GM21381 (cell line): ENCODE results near the gene GNAT1.

Source experiments
- ATAC-seq: cut with Tn5 transposase; IDR thresholded peaks from one replicate; pipeline ENCODE4 v1.9.1; 2021; ENCODE audit warnings: mild to moderate bottlenecking, moderate library complexity; ENCODE audit not compliant: unreplicated experiment

GNAT1 gene

DNA sequence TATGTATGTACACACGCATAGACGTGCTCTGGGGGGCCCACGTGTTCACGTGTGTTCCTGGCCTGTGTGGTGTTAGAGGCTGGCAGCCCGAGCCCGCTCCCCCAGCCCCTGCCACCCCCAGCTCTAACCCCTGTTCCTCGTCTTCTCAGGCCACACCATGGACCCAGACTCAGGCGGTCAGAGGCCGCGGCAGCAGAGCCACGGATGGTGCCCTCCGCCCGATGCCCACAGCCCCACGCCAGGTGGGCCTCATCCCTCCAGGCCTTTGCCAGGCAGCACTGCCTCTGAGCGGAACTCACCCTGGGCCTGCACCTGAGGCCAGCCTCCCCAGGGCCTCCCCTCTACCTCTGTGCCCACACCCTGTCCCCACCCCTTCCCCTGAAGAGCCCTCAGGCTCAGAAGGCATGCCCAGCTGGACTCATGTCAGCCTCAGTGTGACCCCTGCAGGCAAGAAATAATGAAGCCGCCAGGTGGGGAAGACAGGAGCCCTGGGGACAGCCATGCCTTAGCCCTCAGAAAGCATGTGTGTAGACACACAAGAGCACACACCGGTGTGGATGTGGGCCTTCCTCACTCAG is 16.4 kb upstream of the GNAT1 start:
- no peak for ATAC-seq

DNA sequence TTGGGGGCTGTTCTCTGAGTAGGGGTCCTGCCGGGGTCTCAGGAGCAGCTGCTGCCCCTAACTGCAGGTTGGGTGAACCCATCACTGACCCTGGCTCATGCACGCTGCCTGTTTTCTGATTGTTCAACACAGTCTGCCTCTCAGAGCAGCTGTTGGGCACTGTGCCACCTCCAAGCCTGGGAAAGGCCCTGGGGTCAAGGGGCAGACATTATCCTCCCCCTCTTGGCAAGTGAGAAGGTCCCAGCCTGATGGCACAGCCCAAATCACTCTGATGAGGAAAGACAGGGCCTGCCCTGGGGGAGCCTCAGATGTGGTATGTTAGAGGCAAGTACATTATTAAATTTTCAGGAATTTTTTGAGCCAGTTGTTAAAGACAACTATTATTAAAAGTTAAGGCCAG is 14.1 kb upstream of the GNAT1 start:
- ATAC-seq, result no peak

DNA sequence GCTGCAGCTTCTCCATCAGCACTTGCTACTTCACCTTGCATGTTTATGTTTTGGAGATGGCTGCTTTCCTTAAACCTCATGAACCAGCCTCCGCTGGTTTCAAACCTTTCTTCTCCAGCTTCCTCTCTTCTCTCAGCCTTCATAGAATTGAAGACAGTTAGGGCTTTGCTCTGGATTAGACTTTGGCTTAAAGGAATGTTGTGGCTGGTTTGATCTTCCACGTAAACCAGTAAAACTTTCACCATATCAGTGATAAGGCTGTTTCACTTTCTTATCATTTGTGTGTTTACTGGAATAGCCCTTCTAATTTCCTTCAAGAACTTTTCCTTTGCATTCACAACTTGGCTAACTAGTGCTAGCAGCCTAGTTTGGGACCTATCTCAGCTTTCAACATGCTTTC is 11.7 kb upstream of the GNAT1 start:
- no peak for ATAC-seq

DNA sequence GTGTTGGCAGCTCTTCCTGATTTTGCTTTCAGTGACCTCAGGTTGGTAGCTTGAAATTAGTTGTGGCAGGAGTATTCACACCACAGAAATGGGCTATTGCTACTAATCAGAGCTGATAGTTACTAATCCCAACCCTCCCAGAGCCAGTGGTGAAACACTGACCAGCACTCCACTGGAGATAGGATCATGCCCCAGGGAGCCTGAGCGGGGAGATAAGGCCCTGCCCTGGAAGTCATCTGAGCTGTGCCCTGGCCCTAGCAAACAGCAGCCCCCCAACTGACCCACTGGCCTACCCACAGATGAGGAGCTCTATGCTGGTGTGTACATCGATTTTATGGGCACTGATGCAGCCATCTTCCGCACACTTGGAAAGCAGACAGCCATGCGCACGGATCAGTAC is 9.4 kb upstream of the GNAT1 start:
- no peak for ATAC-seq

DNA sequence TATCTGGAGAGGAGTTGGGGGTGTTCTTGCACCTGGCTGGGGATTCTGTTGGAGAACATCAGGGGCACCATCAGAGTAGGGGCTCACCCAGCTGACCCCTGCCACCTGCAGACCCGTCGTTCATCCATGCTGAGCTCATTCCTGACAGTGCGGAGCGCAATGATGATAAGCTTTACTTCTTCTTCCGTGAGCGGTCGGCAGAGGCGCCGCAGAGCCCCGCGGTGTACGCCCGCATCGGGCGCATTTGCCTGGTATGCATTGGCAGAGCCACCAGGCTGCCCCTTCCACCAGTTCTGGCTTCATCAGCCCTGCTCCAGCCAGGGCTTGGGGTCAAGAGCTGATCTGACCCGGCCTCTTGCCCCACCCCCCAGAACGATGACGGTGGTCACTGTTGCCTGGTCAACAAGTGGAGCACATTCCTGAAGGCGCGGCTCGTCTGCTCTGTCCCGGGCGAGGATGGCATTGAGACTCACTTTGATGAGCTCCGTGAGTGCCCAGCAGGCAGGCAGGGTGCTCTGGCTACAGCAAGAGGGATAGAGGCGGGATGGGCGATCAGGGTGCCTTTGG is 8.8 kb upstream of the GNAT1 start:
- no peak for ATAC-seq

DNA sequence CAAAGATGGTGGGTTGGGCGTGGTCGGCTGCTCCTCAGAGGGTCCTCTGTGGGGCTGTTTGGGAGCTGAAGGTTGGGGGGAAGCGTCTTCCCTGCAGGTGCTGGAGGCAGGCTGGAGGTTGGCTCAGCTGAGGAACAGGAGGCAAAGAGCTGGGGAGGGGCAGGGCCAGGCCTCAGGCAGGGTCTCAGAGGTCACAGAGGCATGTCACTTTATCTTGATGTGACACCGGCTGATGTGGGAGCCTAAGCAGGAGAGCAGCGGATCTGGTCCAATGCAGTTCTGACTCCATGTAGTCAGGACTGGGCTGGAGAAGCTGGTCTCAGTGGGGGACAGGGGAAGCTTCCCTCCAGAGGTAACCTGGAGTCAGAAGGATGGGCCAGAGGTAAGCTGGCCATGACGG is 7.7 kb upstream of the GNAT1 start:
- no peak for ATAC-seq

DNA sequence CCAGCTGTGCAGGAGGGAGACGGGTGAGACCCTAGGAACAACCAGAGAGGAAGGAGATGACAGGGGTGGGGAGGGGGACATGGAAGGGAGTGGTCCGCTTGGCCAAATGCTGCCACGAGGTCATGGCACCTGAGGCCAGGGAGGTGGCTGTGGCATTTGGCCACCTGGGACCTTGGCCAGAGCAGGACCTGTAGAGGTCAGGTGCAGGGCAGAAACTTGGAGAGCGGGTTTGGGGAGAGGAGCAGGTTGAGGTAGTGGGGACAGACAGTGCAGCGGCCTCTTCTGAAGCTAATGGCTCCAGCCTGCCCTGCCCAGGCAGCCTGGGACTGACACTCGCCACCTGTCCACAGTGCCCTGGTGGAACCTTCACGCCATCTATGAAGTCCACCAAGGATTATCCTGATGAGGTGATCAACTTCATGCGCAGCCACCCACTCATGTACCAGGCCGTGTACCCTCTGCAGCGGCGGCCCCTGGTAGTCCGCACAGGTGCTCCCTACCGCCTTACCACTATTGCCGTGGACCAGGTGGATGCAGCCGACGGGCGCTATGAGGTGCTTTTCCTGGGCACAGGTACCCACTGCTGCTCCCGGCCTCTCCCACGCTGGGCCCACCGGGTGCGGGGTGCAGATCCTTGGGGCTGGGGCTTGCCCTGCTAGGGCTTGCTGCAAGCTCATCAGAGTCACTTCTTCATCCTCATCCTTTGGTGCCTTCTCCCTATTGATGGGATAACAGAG is 7.0 kb upstream of the GNAT1 start:
- no peak for ATAC-seq

DNA sequence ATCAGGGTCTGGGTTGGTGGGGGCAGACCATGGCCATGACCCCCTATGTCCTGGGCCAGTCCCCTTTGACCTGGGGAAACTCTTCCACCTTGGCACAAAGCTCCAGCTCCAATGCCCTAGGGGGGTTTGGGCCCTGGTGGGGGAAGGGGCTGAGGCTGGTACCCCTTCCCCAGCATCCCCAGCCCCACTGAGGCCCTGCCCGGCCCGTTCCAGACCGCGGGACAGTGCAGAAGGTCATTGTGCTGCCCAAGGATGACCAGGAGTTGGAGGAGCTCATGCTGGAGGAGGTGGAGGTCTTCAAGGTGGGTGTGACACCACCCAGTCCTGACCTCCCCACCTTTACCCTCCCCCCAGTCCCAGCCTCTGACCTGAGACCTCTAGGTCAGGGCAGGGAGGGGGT is 6.2 kb upstream of the GNAT1 start:
- ATAC-seq, result no peak

DNA sequence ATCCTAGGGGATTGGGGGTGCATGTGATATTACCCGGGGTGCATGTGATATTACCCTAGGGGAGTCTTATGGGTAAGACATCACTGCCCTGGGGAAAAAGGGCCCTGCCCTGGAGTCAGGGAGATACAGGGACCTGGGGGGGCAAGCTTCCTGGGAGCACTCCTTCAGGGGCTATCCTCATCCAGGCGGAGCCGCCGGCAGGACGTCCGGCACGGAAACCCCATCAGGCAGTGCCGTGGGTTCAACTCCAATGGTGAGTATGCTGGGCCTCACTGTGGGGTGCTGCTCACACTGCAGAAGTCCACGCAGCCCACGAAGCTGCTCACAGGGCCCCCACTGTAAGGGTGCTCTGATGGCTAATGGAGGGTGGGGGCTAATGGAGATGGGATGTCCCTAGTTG is 5.3 kb upstream of the GNAT1 start:
- no peak for ATAC-seq

DNA sequence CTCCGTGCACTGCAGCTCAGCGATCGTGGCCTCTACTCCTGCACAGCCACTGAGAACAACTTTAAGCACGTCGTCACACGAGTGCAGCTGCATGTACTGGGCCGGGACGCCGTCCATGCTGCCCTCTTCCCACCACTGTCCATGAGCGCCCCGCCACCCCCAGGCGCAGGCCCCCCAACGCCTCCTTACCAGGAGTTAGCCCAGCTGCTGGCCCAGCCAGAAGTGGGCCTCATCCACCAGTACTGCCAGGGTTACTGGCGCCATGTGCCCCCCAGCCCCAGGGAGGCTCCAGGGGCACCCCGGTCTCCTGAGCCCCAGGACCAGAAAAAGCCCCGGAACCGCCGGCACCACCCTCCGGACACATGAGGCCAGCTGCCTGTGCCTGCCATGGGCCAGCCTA is 3.7 kb upstream of the GNAT1 start:
- ATAC-seq, result no peak

DNA sequence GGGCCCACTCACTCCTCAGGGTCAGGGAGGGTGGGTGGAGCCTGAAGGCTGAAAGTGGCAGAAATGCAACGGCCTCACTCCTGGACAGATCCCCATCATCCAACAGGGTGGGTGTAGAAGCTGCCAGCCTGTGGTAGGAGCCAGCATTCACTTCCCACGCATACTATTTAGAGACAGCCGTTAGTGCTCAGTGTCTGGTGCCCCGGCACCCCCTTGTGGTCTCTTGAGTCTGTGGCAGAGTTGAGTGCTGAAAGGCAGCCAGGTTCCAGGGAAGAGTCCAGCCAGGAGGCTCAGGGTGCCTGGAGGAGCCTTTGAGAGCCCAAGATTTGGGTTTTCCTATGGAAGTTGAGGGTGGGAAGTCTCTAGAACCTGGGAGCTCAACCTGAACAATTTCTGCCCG is 2.1 kb upstream of the GNAT1 start:
- ATAC-seq, result no peak

DNA sequence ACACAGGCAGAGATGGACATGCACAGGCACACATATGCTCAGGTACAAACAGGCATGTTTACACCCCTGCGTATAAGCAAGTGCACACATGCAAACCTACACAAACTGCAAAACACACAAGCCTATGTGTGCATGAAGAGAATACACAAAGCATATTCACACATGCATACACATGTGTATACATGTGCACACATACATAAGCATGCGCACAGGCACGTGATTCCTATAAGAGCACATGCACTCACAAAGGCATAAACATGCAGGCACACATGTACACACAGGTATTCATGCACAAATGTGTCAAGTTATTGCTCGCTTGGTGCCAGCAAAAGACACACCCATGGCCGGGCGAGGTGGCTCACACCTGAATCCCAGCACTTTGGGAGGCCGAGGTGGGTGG is 1.4 kb upstream of the GNAT1 start:
- ATAC-seq, result no peak

DNA sequence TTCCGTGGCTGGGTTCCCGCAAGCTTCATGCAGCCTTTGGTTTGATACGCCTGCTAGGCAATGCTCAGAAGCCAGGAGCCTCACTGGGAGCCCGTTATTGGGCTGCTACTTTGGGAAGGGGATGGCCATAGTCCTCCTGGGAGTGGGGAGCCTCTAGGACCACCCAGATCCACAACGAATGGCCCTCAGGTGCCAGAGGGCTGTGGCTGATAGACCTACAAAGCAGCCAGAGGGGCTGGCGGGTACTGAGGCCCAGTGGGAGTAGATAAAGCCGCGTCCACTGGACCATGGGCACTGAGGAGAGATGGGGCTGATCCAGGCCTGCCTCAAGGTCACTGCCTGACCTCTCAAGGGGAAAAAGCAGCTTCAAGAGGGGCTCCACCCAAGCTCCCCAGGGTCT is 714 bp downstream of the GNAT1 start:
- ATAC-seq, result no peak

DNA sequence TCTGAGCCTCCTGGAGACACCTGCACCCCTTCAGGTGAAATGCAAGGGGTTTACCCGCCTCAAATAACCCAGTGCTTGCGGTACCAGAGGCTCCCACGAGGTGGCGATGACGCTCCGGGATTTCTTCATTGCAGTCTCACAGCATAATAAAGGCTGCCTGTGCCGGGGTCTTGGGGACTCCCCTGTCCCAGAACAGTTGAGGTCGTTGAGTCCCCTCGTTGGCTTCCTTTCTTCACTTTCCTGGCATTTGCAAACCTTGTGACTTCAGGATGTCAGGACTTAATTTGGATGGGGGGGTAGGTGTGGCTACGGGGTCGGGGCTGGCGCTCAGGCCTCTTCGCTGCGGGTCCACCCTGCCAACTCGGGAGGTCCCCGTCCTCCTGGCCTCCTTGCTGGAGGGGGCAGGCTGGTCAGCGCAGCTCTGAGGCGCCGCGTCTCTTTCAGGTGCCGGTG is 1.3 kb downstream of the GNAT1 start:
- no peak for ATAC-seq

DNA sequence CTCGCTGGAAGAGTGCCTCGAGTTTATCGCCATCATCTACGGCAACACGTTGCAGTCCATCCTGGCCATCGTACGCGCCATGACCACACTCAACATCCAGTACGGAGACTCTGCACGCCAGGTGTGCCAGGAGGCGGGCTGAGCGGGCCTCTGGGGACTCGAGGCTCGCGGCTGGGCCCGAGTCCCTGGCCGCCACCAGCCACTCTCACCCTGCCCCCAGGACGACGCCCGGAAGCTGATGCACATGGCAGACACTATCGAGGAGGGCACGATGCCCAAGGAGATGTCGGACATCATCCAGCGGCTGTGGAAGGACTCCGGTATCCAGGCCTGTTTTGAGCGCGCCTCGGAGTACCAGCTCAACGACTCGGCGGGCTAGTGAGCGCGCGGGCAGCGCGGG is 1.9 kb downstream of the GNAT1 start:
- ATAC-seq, result no peak

DNA sequence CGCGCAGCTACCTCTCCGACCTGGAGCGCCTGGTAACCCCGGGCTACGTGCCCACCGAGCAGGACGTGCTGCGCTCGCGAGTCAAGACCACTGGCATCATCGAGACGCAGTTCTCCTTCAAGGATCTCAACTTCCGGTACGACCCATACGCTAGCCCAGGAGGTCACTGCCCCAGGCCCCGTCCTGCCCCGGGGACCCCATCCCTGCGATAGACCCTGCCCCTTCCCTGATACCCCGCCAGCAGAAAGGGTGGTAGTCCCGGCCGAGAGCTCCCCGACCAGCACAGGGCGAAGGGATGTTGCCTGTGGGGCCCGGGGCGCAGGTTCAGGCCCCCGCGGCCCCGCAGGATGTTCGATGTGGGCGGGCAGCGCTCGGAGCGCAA is 2.3 kb downstream of the GNAT1 start:
- no peak for ATAC-seq

DNA sequence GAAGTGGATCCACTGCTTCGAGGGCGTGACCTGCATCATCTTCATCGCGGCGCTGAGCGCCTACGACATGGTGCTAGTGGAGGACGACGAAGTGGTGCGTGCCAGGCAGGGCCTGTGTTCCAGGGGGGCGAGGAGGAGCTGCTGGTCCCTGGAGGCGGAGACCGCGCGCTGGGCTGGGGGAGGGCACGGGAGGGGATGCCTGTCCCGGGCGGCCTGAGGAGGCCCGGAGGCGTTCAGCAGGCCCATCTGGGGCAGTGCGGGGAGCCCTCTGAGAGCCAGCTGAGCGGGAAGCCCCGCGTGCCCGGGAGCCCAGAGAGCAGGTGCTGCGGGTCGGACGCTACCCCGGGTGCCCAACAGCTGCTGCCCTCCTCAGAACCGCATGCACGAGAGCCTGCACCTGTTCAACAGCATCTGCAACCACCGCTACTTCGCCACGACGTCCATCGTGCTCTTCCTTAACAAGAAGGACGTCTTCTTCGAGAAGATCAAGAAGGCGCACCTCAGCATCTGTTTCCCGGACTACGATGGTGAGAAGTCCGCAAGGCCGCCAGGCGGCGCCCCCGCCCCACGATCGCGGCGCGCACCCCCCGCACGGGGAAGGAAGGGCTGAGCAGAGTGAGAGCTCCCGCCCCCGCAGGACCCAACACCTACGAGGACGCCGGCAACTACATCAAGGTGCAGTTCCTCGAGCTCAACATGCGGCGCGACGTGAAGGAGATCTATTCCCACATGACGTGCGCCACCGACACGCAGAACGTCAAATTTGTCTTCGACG is 2.9 kb downstream of the GNAT1 start:
- no peak for ATAC-seq

DNA sequence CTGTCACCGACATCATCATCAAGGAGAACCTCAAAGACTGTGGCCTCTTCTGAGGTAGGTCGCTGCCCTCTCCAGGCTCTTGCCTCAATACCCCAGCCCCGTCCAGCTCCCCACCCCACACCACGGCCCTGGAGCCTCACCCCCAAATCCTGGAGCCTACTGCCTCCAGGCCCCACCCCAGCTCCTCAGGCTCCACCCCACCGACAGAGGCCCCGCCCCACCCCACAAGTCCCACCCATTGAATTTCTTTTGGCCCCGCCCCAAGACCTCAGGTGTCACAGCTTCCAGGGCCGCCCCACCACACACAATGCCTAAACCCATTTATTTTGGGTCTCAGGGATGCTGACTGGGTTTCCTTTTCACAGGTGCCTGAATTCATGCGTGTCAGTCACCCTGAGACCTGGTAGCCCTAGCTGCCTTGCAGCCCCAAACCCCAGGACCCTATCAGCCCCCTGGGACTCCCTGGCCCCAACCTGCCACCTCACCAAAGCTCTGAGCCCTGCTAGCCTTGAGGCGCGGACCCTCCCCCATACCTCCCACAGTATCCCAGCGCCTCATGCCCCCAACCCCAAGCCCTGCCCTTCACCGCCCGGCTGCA is 3.6 kb downstream of the GNAT1 start:
- ATAC-seq, result no peak

DNA sequence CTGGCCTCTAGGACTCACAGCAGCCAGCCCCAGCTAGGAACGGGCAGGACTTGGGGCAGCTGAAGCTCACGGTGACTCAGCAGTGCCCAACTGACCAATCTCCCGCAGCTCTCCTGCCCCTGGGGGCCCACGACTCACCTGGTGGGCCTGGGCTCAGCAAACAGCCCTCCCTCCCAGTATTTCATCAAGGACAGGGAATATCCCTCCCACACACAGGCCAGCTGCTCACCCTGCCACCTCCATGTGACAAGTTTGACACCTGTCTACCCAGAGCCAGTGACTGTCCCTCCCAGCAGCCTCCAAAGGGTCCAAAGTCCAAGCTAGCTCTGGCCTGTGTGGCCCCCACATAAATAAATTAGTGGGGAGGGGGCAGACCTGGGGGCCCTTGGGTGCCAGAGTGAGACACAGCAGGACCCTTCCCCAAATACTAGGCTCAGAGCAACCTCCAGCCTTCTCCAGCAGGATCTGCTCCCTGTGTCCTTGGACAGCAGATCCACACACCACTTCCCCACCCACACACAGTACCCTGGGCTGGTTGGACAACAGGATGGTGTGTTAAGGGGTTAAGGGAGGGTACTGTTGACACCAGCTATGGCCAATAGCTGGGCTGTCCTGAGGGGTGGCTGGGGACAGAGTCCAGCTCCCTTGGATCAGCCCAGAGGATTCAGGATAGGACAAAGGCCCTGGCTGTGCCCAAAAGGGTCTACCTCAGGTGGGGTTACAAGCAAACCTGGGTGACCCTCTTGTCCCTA is 4.3 kb downstream of the GNAT1 start:
- no peak for ATAC-seq

DNA sequence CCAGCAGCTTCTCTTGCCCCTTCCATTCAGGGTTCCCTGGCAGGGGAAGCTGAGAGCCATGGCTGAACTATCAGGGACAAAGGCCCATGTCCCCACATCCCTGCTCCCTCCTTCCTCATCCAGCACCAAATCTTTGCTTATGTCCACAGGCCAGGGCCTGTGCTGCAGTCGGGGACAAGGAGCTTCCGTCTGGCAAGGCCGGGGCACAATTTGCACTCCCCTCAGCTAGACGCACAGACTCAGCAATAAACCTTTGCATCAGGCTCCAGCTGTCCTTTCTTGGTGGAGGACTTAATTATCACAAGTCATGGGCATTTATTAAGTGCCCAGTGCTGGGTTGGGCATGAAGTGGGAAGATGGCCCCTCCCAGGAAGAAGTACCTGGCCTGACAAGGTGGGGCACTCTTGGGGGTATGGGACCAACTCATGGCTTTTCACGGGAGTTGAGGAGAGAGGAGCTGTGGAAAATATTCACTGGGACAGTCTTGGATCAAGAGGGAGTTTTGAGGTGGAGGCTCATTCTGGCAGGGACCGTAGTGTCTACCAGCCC is 4.9 kb downstream of the GNAT1 start:
- ATAC-seq, result no peak
